ENCODE results near the gene RAI1. TPM values are rescaled to one million over a fixed set of nuclear protein-coding genes. Genes with fewer than 3 reads are reported as not detected.

The RAI1 gene
- polyA plus RNA-seq, 3 donors from 2014 or later, result 1.5 to 6.2 (median 2.0) TPM

DNA sequence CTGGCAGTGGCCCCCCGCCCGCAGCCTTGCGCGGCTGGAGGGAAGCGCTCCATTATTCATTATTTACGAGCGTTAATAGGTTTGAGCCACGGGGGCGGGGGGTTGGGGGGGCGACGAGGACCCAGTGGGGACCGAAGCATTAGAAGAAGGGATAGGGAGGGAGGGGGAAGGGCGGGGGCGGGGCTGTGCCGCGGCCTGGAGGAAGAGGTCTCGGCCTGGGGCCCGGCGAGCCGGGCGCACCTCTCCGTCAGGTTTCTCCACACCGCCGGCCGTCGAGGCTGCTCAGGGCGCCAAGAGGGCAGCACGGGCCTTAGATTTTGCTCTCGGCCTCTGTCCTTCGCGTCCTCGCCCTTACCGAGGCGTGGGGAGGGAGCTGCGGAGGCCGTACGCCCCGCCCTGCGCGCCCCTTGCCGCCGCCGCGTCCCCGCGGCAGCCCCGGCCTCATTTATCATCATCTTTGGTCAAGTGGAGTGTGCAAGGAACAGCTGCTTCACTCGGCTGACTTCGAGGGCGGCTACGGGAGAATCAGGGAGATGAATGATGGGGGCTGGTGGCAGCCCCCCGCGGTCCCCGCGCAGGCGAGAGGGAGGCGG, 101.4 kb downstream of the RAI1 start:
- no peaks in the 10 kb centered on the region for H3K9me3 Mint-ChIP-seq
- peak overlapping the region; percentile 70 to 83 (median 81) for H3K4me3 Mint-ChIP-seq
- H3K27me3 Mint-ChIP-seq (ENCODE audit: low read depth in 3 of 3), result peaks cover 2 to 7% (median 4%) of the 10 kb centered on the region in 3 donors
- H3K4me1 Mint-ChIP-seq, result peaks cover 27 to 29% of the 10 kb centered on the region in 2 donors
- DNase-seq, result no peak
- no peak overlapping the region for H3K27ac Mint-ChIP-seq
- no peaks in the 10 kb centered on the region for H3K36me3 Mint-ChIP-seq

DNA sequence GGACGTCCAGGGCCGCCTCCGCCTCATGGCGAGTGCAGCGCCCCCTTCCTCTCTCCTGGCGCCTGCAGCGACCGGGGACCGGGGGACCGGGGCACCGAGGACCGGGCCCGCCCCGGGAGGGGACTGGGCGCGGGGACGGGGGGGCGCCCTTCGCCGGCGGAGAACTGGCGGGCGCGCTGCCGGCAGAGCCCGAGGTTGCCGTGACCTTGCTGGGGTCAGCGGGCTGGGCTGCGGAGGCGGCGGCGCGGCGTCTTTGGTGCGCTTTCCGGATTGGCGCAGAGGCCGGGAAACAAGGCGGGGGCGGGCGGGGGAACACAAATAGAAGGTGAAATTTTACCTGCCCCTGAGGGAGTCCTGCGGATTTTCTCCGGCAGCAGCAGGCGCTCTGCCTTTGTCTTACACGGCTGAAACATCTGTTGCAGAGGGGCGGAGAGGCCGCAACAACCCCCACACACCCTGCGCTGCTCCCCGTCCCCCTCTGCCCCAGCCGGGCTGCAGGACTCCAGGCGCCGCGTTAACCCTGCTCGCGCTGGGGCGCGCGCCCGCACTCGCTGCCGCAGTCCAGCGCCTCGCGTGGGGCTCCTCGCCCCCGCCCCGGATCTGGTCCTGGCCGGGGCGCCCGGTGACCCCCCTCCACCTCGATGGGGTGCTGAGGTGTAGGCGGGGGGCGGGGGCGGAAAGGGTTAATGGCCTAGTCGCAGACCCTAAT, 102.0 kb downstream of the RAI1 start:
- Mint-ChIP-seq H3K9me3 (no peaks in the 10 kb centered on the region), H3K4me1 (peaks cover 27 to 29% of the 10 kb centered on the region in 2 donors), H3K27ac (peak overlapping the region in 2 of 6 donors; percentile 28 to 80), H3K36me3 (no peaks in the 10 kb centered on the region), H3K27me3 (ENCODE audit: low read depth in 3 of 3) (peaks cover 2 to 7% (median 4%) of the 10 kb centered on the region in 3 donors), H3K4me3 (peak overlapping the region; percentile 80 to 95 (median 88))
- DNase-seq, result peak; percentile 44 to 48 (median 47)

DNA sequence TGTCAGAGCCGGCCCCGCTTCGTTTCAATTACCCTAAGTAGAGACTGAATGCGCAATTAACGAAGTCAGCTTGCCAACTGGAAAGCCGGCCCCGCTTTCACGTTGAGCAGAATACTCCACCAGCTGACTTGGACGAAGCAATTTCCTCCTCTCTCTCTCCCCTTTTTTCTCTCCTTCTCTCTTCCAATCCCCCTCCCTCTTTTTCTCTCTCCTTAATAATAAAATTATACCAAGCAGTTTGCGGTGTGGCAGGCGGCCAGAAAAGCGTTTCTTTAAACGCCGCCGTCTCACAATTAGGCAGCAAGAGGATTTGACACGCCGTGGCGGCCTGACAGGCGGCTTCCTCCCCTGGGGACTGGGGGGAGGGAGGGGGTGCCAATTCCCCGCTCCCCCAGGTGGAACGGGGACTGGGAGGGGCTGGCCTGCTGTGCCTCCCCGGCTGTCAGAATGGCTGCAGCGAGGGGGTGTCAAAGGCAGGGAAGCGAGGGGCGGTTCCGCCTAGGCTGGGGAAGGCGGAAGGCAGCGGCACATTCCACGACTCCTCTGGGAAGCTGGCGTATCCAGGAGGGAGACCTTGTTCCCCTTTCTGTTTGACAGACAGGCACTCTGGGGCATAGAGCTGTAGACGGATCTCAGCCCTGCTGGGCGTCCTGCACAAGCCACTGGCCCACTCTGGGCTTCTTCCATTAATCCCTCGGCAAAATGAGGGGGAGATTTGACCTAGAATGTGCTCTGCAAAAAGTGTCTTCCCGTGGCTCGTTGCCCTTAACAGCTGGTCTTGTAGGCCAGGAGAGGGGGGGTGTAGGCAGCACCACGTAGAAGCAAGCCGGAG, 102.8 kb downstream of the RAI1 start:
- peaks cover 27 to 29% of the 10 kb centered on the region in 2 donors for H3K4me1 Mint-ChIP-seq
- H3K9me3 Mint-ChIP-seq, result no peaks in the 10 kb centered on the region
- peak overlapping the region in 5 of 6 donors; percentile 55 to 89 (median 76) for H3K27ac Mint-ChIP-seq
- no peaks in the 10 kb centered on the region for H3K36me3 Mint-ChIP-seq
- peak overlapping the region; percentile 80 to 95 (median 88) for H3K4me3 Mint-ChIP-seq
- H3K27me3 Mint-ChIP-seq (ENCODE audit: low read depth in 3 of 3), result peaks cover 2 to 8% (median 4%) of the 10 kb centered on the region in 3 donors
- peak; percentile 32 to 42 (median 39) for DNase-seq

DNA sequence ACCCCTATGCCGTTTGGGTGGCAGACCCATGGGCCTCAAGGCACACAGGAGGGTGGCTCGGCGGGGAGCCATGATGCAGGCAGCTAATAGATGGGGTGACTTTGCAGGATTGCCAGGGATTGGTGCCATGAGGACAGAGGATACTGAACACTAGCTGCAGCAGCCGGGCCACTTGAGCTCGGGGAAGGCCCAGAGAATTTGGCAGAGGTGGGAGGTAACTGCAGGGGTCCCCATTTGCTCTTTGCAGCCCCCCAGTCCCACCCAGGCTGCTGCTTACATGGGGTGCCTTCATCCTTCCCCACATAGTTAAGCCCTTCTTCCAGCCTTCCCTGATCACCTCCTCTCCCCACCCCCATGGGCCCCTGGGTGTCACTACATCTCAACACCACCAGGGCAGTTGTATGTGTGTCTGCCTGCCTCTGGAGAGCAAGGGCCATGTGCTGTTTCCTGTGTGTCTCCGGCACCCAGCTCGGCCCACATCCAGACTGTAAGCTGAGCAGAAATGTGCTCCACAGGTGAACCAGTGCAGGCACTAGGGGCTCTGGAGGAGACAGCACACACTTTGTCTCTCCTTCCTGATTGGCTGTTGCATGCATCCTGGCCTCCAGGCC, 103.5 kb downstream of the RAI1 start:
- peak overlapping the region; percentile 38 to 95 (median 88) for H3K4me3 Mint-ChIP-seq
- DNase-seq, result peak in 2 of 3 donors; percentile 24 to 38
- H3K27ac Mint-ChIP-seq, result peak overlapping the region in 3 of 6 donors; percentile 8 to 75 (median 49)

GRCh38 chr17:17785407-17785806, 104.1 kb downstream of the RAI1 start:
- Mint-ChIP-seq H3K36me3 (no peaks in the 10 kb centered on the region), H3K27me3 (ENCODE audit: low read depth in 3 of 3) (peaks cover 2 to 8% (median 2%) of the 10 kb centered on the region in 3 donors), H3K4me3 (peak overlapping the region; percentile 38 to 89 (median 80)), H3K27ac (peak overlapping the region in 4 of 6 donors; percentile 18 to 75 (median 47)), H3K4me1 (peaks cover 28 to 33% of the 10 kb centered on the region in 2 donors), H3K9me3 (no peaks in the 10 kb centered on the region)
- DNase-seq, result no peak

More for the DNA sequence above, 103.5 kb downstream of the RAI1 start:
- no peaks in the 10 kb centered on the region for H3K9me3 Mint-ChIP-seq
- peaks cover 2 to 8% (median 2%) of the 10 kb centered on the region in 3 donors for H3K27me3 Mint-ChIP-seq (ENCODE audit: low read depth in 3 of 3)
- H3K4me1 Mint-ChIP-seq, result peaks cover 28 to 29% of the 10 kb centered on the region in 2 donors
- no peaks in the 10 kb centered on the region for H3K36me3 Mint-ChIP-seq

DNA sequence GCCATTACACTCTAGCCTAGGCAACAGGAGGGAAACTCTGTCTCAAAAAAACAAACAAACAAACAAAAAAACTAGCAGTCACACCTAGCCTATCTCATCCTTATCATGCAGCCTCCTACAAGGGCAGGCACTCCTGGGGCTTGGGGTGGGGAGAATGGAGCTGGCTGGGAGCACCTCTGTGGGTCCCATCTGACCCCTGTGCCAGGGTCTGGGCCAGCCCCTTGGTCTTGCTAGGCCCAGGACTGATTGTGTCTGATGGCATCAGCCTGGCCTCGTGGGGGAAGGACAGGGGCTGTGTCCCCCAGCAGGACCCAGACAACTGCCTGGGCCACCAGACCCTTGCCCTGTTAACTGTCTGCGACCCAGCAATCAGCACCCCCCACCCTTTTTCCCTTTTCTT, 105.7 kb downstream of the RAI1 start:
- no peaks in the 10 kb centered on the region for H3K9me3 Mint-ChIP-seq
- H3K36me3 Mint-ChIP-seq, result no peaks in the 10 kb centered on the region
- no peak for DNase-seq
- H3K4me1 Mint-ChIP-seq, result peaks cover 27 to 40% of the 10 kb centered on the region in 2 donors
- H3K4me3 Mint-ChIP-seq, result no peak overlapping the region
- peak overlapping the region in 2 of 6 donors; percentile 21 to 30 for H3K27ac Mint-ChIP-seq
- H3K27me3 Mint-ChIP-seq (ENCODE audit: low read depth in 3 of 3), result peaks cover 0 to 8% (median 2%) of the 10 kb centered on the region in 3 donors

DNA sequence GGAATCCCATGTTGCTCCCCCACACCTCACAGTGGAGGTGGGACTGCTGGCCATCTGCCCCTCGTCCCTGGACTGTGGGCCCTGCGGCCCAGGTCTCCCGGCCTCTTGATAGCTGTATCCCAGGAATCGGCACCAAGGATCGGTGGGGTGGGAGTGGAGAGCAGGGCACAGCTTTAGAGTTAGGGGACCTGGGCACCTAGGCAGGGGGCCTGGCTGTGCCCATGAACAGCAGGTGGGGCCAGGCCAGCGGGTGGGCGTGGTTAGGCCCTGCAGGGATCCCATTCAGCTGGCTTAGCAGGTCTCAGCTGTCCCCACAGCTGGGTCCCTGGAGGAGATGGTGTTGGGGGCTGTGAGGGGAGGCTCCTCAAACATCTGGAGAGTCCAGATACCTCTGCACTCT, 106.3 kb downstream of the RAI1 start:
- H3K9me3 Mint-ChIP-seq, result no peaks in the 10 kb centered on the region
- peaks cover 0 to 8% (median 2%) of the 10 kb centered on the region in 3 donors for H3K27me3 Mint-ChIP-seq (ENCODE audit: low read depth in 3 of 3)
- no peak overlapping the region for H3K4me3 Mint-ChIP-seq
- no peaks in the 10 kb centered on the region for H3K36me3 Mint-ChIP-seq
- H3K4me1 Mint-ChIP-seq, result peaks cover 33 to 45% of the 10 kb centered on the region in 2 donors
- H3K27ac Mint-ChIP-seq, result no peak overlapping the region
- no peak for DNase-seq

- H3K4me3 Mint-ChIP-seq, result no peak overlapping the region
- DNase-seq, result no peak
- peaks cover 41 to 55% of the 10 kb centered on the region in 2 donors for H3K4me1 Mint-ChIP-seq
- peaks cover 0 to 5% (median 2%) of the 10 kb centered on the region in 3 donors for H3K27me3 Mint-ChIP-seq (ENCODE audit: low read depth in 3 of 3)
- peak overlapping the region in 2 of 6 donors; percentile 31 to 69 for H3K27ac Mint-ChIP-seq
- no peaks in the 10 kb centered on the region for H3K9me3 Mint-ChIP-seq
- no peaks in the 10 kb centered on the region for H3K36me3 Mint-ChIP-seq
Measured at GRCh38 chr17:17788967-17789366, 107.7 kb downstream of the RAI1 start.

GRCh38 chr17:17789410-17789809, 108.2 kb downstream of the RAI1 start:
- peak overlapping the region in 4 of 6 donors; percentile 37 to 83 (median 62) for H3K27ac Mint-ChIP-seq
- no peak overlapping the region for H3K4me3 Mint-ChIP-seq
- H3K36me3 Mint-ChIP-seq, result no peaks in the 10 kb centered on the region
- H3K4me1 Mint-ChIP-seq, result peaks cover 38 to 52% of the 10 kb centered on the region in 2 donors
- DNase-seq, result no peak
- peaks cover 0 to 5% (median 2%) of the 10 kb centered on the region in 3 donors for H3K27me3 Mint-ChIP-seq (ENCODE audit: low read depth in 3 of 3)
- no peaks in the 10 kb centered on the region for H3K9me3 Mint-ChIP-seq

- peaks cover 34 to 46% of the 10 kb centered on the region in 2 donors for H3K4me1 Mint-ChIP-seq
- no peak overlapping the region for H3K4me3 Mint-ChIP-seq
- H3K27ac Mint-ChIP-seq, result peak overlapping the region in 4 of 6 donors; percentile 31 to 83 (median 62)
- no peaks in the 10 kb centered on the region for H3K9me3 Mint-ChIP-seq
- peaks cover 0 to 2% (median 2%) of the 10 kb centered on the region in 3 donors for H3K27me3 Mint-ChIP-seq (ENCODE audit: low read depth in 3 of 3)
- no peaks in the 10 kb centered on the region for H3K36me3 Mint-ChIP-seq
- no peak for DNase-seq
Measured at GRCh38 chr17:17789828-17790636, 108.8 kb downstream of the RAI1 start.

- H3K36me3 Mint-ChIP-seq, result no peaks in the 10 kb centered on the region
- H3K27me3 Mint-ChIP-seq (ENCODE audit: low read depth in 3 of 3), result peaks cover 0 to 2% (median 2%) of the 10 kb centered on the region in 3 donors
- peaks cover 27 to 38% of the 10 kb centered on the region in 2 donors for H3K4me1 Mint-ChIP-seq
- H3K9me3 Mint-ChIP-seq, result no peaks in the 10 kb centered on the region
- DNase-seq, result no peak
- H3K27ac Mint-ChIP-seq, result peak overlapping the region; percentile 28 to 75 (median 66)
- no peak overlapping the region for H3K4me3 Mint-ChIP-seq
Measured at GRCh38 chr17:17790637-17791464, 109.6 kb downstream of the RAI1 start.

DNA sequence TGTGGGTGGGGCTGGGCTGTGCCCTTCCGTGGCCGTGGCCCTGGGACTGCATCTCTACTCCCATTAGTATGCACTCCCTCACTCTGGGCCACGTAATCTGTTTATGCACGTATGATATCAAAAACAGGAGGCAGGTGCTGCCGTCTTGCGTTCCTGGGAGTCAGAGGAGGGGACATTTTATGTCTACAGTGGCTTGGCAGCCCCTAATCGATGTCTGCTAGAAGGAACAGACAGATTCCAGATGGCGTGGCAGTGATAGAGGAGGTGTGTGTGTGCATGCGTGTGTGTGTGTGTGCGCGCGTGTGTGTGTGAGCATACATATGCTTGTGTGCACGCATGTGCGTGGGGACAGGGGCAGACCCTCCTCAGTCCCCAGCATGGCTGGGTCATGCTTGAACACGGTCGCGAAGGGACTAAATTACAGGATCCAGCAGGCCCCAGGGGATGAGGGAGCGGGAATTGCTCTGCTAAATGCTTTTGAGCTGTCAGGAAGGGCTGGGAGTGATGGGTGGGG, 110.8 kb downstream of the RAI1 start:
- Mint-ChIP-seq H3K4me3 (peak overlapping the region; percentile 71 to 85 (median 73)), H3K27me3 (ENCODE audit: low read depth in 3 of 3) (peaks cover 0 to 2% (median 0%) of the 10 kb centered on the region in 3 donors), H3K9me3 (no peaks in the 10 kb centered on the region), H3K4me1 (peaks cover 27 to 32% of the 10 kb centered on the region in 2 donors), H3K36me3 (no peaks in the 10 kb centered on the region), H3K27ac (peak overlapping the region; percentile 77 to 95 (median 89))
- DNase-seq, result peak in 1 of 3 donors; percentile 14

All from immature natural killer cell (primary cell).